HCT116 (cell line): Measurements from ENCODE around the gene FRY.

ENCODE experiments used
- POLR2A ChIP-seq: IDR thresholded peaks from 2 replicates; pipeline ENCODE4 v1.7.0; 2011; ENCODE audit warnings: borderline replicate concordance; ENCODE audit not compliant: insufficient read depth, insufficient read length; ENCODE audit errors: extremely low read depth
- POLR2AphosphoS5 ChIP-seq: IDR thresholded peaks from 2 replicates; pipeline ENCODE4 v1.6.1; 2011; ENCODE audit warnings: mild to moderate bottlenecking, low read depth, low read length, moderate library complexity
- TF ChIP-seq, protein P1 (sequence below): IDR thresholded peaks from 2 replicates; pipeline ENCODE4 v1.6.1; 2012
- TF ChIP-seq, protein P2 (sequence below): IDR thresholded peaks from 2 replicates; pipeline ENCODE4 v1.6.1; 2012; ENCODE audit warnings: low read depth

DNA sequence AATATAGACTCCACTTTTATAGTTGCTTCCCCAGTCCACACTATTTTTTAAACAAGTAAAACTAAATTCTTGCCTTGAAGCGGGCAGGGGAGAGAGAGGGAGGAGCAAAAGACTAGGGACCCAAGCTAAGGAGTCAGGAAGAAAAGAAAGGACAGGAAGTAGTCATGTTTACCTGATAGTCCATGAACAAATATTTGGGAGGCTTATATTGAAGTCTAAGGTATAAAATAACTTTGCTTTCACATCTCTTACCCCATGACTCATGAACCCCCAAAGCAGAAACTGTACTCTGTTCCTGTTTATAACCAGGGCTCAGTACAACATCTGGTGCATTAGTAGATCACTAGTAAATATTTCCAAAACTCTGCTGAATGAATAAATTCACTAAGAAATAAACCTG, 216.3 kb downstream of the FRY start:
- TF ChIP-seq POLR2AphosphoS5 (no peak), POLR2A (no peak)
- TF ChIP-seq, protein P1, sequence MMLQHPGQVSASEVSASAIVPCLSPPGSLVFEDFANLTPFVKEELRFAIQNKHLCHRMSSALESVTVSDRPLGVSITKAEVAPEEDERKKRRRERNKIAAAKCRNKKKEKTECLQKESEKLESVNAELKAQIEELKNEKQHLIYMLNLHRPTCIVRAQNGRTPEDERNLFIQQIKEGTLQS, result no peak
- TF ChIP-seq, protein P2, sequence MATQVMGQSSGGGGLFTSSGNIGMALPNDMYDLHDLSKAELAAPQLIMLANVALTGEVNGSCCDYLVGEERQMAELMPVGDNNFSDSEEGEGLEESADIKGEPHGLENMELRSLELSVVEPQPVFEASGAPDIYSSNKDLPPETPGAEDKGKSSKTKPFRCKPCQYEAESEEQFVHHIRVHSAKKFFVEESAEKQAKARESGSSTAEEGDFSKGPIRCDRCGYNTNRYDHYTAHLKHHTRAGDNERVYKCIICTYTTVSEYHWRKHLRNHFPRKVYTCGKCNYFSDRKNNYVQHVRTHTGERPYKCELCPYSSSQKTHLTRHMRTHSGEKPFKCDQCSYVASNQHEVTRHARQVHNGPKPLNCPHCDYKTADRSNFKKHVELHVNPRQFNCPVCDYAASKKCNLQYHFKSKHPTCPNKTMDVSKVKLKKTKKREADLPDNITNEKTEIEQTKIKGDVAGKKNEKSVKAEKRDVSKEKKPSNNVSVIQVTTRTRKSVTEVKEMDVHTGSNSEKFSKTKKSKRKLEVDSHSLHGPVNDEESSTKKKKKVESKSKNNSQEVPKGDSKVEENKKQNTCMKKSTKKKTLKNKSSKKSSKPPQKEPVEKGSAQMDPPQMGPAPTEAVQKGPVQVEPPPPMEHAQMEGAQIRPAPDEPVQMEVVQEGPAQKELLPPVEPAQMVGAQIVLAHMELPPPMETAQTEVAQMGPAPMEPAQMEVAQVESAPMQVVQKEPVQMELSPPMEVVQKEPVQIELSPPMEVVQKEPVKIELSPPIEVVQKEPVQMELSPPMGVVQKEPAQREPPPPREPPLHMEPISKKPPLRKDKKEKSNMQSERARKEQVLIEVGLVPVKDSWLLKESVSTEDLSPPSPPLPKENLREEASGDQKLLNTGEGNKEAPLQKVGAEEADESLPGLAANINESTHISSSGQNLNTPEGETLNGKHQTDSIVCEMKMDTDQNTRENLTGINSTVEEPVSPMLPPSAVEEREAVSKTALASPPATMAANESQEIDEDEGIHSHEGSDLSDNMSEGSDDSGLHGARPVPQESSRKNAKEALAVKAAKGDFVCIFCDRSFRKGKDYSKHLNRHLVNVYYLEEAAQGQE, result no peak
